IMR-90 (cell line): ENCODE results near the gene PCNX2. TPM values are rescaled to one million over a fixed set of nuclear protein-coding genes. Genes with fewer than 3 reads are reported as not detected.

Experiments used
- ATAC-seq: fragments of 200-7000 bp; cut with Tn5 transposase; 2 replicates; pipeline ENCODE4 v1.9.1; 2020; ENCODE audit warnings: low read depth, mild to moderate bottlenecking, moderate library complexity
- BruUV-seq: library from RNA; stranded (reverse); fragments of 400-500 nt; replicated peaks from 2 replicates; lab custom pipeline; 2021; lab: Mats Ljungman, UMichigan
- CTCF ChIA-PET: fragments of 300-600 bp; formaldehyde crosslinking; extraction: SDS; loops from one replicate; lab custom pipeline; 2021; ENCODE audit warnings: antibody characterized with exemption; lab: Yijun Ruan, JAX
- POLR2A ChIA-PET: fragments of 300-600 bp; sonication (Branson Sonifier 250); formaldehyde crosslinking; loops from one replicate; lab custom pipeline; 2022; ENCODE audit warnings: antibody characterized with exemption; ENCODE audit not compliant: unreplicated experiment; lab: Charles Lee
- DNase-seq: peaks from one replicate; pipeline ENCODE4 v3.0.0; 2013
- H2AFZ ChIP-seq: replicated peaks from 2 replicates; pipeline ENCODE3; 2013; ENCODE audit warnings: low read length, mild to moderate bottlenecking; ENCODE audit not compliant: poor library complexity
- H2AK5ac ChIP-seq: 2 replicates; pipeline ENCODE4 v1.6.1; 2013; ENCODE audit warnings: low read depth, low read length, inconsistent platforms
- H2AK9ac ChIP-seq: replicated peaks from 2 replicates; pipeline ENCODE3; 2013; ENCODE audit warnings: mild to moderate bottlenecking, low read depth, low read length, moderate library complexity; ENCODE audit not compliant: poor library complexity
- H2BK120ac ChIP-seq: 2 replicates; pipeline ENCODE4 v1.6.1; 2013; ENCODE audit warnings: low read depth, low read length, inconsistent platforms
- H2BK15ac ChIP-seq: 3 replicates; pipeline ENCODE4 v1.6.1; 2013; ENCODE audit warnings: low read depth, low read length, inconsistent platforms
- H2BK20ac ChIP-seq: 2 replicates; pipeline ENCODE4 v1.6.1; 2013; ENCODE audit warnings: low read depth, mild to moderate bottlenecking, inconsistent platforms, low read length, moderate library complexity
- H2BK5ac ChIP-seq: 2 replicates; pipeline ENCODE4 v1.6.1; 2013; ENCODE audit warnings: mild to moderate bottlenecking, low read depth, low read length, inconsistent platforms; ENCODE audit not compliant: poor library complexity, severe bottlenecking
- H3K14ac ChIP-seq: replicated peaks from 2 replicates; pipeline ENCODE4 v1.6.1; 2013; ENCODE audit warnings: low read depth, low read length, inconsistent platforms
- H3K18ac ChIP-seq: 2 replicates; pipeline ENCODE4 v1.6.1; 2013; ENCODE audit warnings: low read depth, low read length, control low read depth
- H3K23ac ChIP-seq: 2 replicates; pipeline ENCODE4 v1.6.1; 2013; ENCODE audit warnings: low read depth, low read length, inconsistent platforms
- H3K27ac ChIP-seq: 2 replicates; pipeline ENCODE4 v1.5.1; 2013; ENCODE audit warnings: mild to moderate bottlenecking, control low read depth, low read length; ENCODE audit not compliant: insufficient read depth
- H3K27me3 ChIP-seq: 2 replicates; pipeline ENCODE4 v1.6.1; 2013; ENCODE audit warnings: low read length; ENCODE audit not compliant: control insufficient read depth, insufficient read depth
- H3K36me3 ChIP-seq: 2 replicates; pipeline ENCODE4 v1.6.1; 2013; ENCODE audit warnings: low read length, mixed read lengths; ENCODE audit not compliant: control insufficient read depth, insufficient read depth
- H3K4ac ChIP-seq: 2 replicates; pipeline ENCODE4 v1.6.1; 2013; ENCODE audit warnings: low read depth, low read length, inconsistent platforms
- H3K4me1 ChIP-seq: 2 replicates; pipeline ENCODE4 v1.6.1; 2013; ENCODE audit warnings: low read length, mixed read lengths; ENCODE audit not compliant: control insufficient read depth, insufficient read depth
- H3K4me2 ChIP-seq: 2 replicates; pipeline ENCODE4 v1.6.1; 2013; ENCODE audit warnings: low read depth, mild to moderate bottlenecking, control low read depth, low read length, moderate library complexity
- H3K4me3 ChIP-seq: 2 replicates; pipeline ENCODE4 v1.5.1; 2013; ENCODE audit warnings: low read depth, mild to moderate bottlenecking, control low read depth, low read length, moderate library complexity; ENCODE audit not compliant: insufficient read depth
- H3K56ac ChIP-seq: 2 replicates; pipeline ENCODE4 v1.6.1; 2013; ENCODE audit warnings: low read length, inconsistent platforms; ENCODE audit not compliant: insufficient read depth; ENCODE audit errors: extremely low read depth
- H3K79me1 ChIP-seq, 2 experiments: 2 replicates each; pipeline ENCODE4 v1.6.1; 2013; ENCODE audit warnings: low read length in 2 of 2, inconsistent platforms in 1 of 2, low read depth in 1 of 2
- H3K9ac ChIP-seq: 2 replicates; pipeline ENCODE4 v1.6.1; 2013; ENCODE audit warnings: low read depth, low read length, control low read depth
- H3K9me1 ChIP-seq: 2 replicates; pipeline ENCODE4 v1.6.1; 2013; ENCODE audit warnings: low read length, inconsistent platforms; ENCODE audit not compliant: insufficient read depth
- H3K9me3 ChIP-seq: 2 replicates; pipeline ENCODE4 v1.6.1; 2013; ENCODE audit warnings: low read length; ENCODE audit not compliant: control insufficient read depth, insufficient read depth
- H4K20me1 ChIP-seq: 2 replicates; pipeline ENCODE4 v1.6.1; 2013; ENCODE audit warnings: low read length, inconsistent platforms; ENCODE audit not compliant: insufficient read depth
- H4K5ac ChIP-seq: 2 replicates; pipeline ENCODE4 v1.6.1; 2013; ENCODE audit warnings: mild to moderate bottlenecking, low read depth, low read length, control low read depth
- H4K8ac ChIP-seq, 2 experiments: 2 replicates each; pipeline ENCODE4 v1.6.1; 2013; ENCODE audit warnings: low read depth in 2 of 2, low read length in 2 of 2, control low read depth in 1 of 2, inconsistent platforms in 1 of 2
- H4K91ac ChIP-seq: 2 replicates; pipeline ENCODE4 v1.6.1; 2013; ENCODE audit warnings: low read depth, low read length, inconsistent platforms; ENCODE audit not compliant: insufficient read depth
- CHD1 ChIP-seq: IDR thresholded peaks from 2 replicates; pipeline ENCODE4 v1.6.1; 2012; ENCODE audit warnings: low read depth, low read length, improper control_type of control experiment
- ELK1 ChIP-seq: fragments of 150-350 bp; IDR thresholded peaks from 2 replicates; pipeline ENCODE4 v1.6.1; 2016; ENCODE audit warnings: low read depth, mild to moderate bottlenecking, low read length, moderate library complexity, borderline replicate concordance
- WGBS, 2 experiments: methylation state at CpG; one replicate each; pipeline versions ENCODE4 v1.1.5 to v1.1.7; 2013; ENCODE audit warnings: missing lambda C conversion rate in 2 of 2; ENCODE audit not compliant: insufficient read length in 1 of 2; ENCODE audit errors: extremely low coverage in 2 of 2; 5-methylcytosine and 5-hydroxymethylcytosine counted together
- dilution Hi-C: fragments of 300-500 bp; cut with HindIII; formaldehyde crosslinking; loops from one replicate; pipeline ENCODE4 v1.14.3; 2018; ENCODE audit warnings: low sequenced_read_pairs; ENCODE audit not compliant: unreplicated experiment
- in situ Hi-C: fragments of 300-500 bp; cut with MboI; formaldehyde crosslinking; loops from 3 replicates; pipeline ENCODE4 v1.14.3; 2019; ENCODE audit warnings: low sequenced_read_pairs, inconsistent platforms, mixed read lengths
- intact Hi-C: fragments of 100-400 bp; cut with micrococcal nuclease; formaldehyde crosslinking; loops from 2 replicates; pipeline ENCODE4 v1.10.0; 2022
- polyA plus RNA-seq, 3 experiments: library from polyadenylated mRNA; depleted of rRNA; stranded (reverse); fragments of >200 nt; gene quantifications; 2 replicates each; pipeline ENCODE4 v1.2.3, GENCODE V29; 2012; ENCODE audit warnings: low replicate concordance in 1 of 3
- total RNA-seq: library from RNA; depleted of rRNA; stranded (reverse); fragments of >200 nt; gene quantifications from 2 replicates; pipeline ENCODE4 v1.2.3, GENCODE V29; 2012

PCNX2 gene
- total and polyA plus RNA-seq, 2 of the 4 experiments (the other 2 are of a cell fraction): 15.9 to 22.6 TPM

DNA sequence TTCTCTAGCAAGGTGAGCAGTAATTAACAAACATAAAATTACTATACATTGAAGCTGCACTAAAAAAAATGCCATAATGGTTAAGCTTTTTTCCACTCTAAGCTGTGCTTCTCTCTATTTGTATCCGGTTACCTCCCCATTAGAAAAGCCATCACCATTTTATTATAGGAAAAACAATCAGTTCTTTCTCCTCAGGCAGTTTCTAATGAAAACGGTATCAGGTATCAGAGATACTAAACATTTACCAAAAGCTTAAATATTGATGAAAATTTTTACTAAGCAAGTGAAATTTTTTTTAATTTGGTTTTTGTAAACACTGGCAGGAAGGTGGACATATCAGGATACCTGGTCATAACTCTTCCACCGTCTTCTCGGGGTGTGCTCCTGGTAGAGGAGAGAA is 330.9 kb downstream of the PCNX2 start:
- DNase-seq: no peak
- Histone ChIP-seq H2AFZ (no peak overlapping the region), H2BK120ac (no peak overlapping the region), H3K27ac (no peak overlapping the region), H2AK9ac (no peak overlapping the region), H2BK20ac (no peak overlapping the region), H3K27me3 (no peaks in the 10 kb centered on the region), H3K14ac (no peak overlapping the region), H4K5ac (no peak overlapping the region), H4K20me1 (no peaks in the 10 kb centered on the region), H3K4me2 (no peak overlapping the region), H3K9ac (no peak overlapping the region), H3K4ac (no peak overlapping the region), H3K23ac (no peak overlapping the region), H2BK5ac (no peak overlapping the region), H2BK15ac (no peak overlapping the region), H4K8ac (no peak overlapping the region), H3K4me3 (no peak overlapping the region), H3K18ac (no peak overlapping the region), H3K9me1 (no peaks in the 10 kb centered on the region), H3K4me1 (peaks cover 10% of the 10 kb centered on the region), H3K56ac (no peak overlapping the region), H3K36me3 (peaks cover 10% of the 10 kb centered on the region; the same call in 1 of the 2 replicates), H3K79me1 (0 out of 4 replicates have a peak, but pooled peaks cover 0 to 4% of the 10 kb centered on the region in 2 experiments), H4K91ac (no peak overlapping the region), H2AK5ac (no peak overlapping the region), H3K9me3 (no peaks in the 10 kb centered on the region)
- ATAC-seq: no peak
- no peak for TF ChIP-seq CHD1
- TF ChIP-seq ELK1: no peak
- no TSS peak for BruUV-seq
- ChIA-PET CTCF (interaction anchor here (0.8 kb wide), 1 partner anchor 12 kb away, joined by 3 read pairs; no protein-coding TSS in a partner anchor), POLR2A (no interaction called here)
- no CpG with 5 or more reads among the region's 4 CpGs for WGBS, 2 experiments
- intact Hi-C loops (no loop called here), dilution Hi-C loops (no loop called here), in situ Hi-C loops (no loop called here)
